ENCODE results near the gene EP400.
"Not testable (repeated sequence)": the region's sequence is repeated elsewhere in the genome, so short reads cannot be mapped to it uniquely, and the experiment has no call there.

The EP400 gene

GRCh38 chr12:131928080-131928710 lies 21.5 kb upstream of the EP400 start:
- no peak for DNase-seq (ENCODE audit: low read depth in 2 of 2)

- DNase-seq (ENCODE audit: low read depth in 2 of 2): peak; percentile 88
Observed at GRCh38 chr12:131928711-131929580, 20.8 kb upstream of the EP400 start, which contains the start of gene PUS1. TSS of gene PUS1 (plus strand) at chr12:131929276. CDS start at chr12:131929723, 447 bp downstream.

- DNase-seq (ENCODE audit: low read depth in 2 of 2): no peak
Observed at GRCh38 chr12:131929581-131930456, 19.9 kb upstream of the EP400 start.

GRCh38 chr12:131930510-131930909 lies 19.2 kb upstream of the EP400 start:
- DNase-seq (ENCODE audit: low read depth in 2 of 2): no peak

GRCh38 chr12:131933387-131933786 lies 16.4 kb upstream of the EP400 start:
- DNase-seq (ENCODE audit: low read depth in 2 of 2): no peak

GRCh38 chr12:131934535-131934934 lies 15.2 kb upstream of the EP400 start:
- DNase-seq (ENCODE audit: low read depth in 2 of 2): no peak

- DNase-seq (ENCODE audit: low read depth in 2 of 2): no peak
Observed at GRCh38 chr12:131938082-131938481, 11.7 kb upstream of the EP400 start.

GRCh38 chr12:131939007-131939406 lies 10.7 kb upstream of the EP400 start:
- DNase-seq (ENCODE audit: low read depth in 2 of 2): no peak

GRCh38 chr12:131940141-131940547 lies 9.6 kb upstream of the EP400 start:
- no peak for DNase-seq (ENCODE audit: low read depth in 2 of 2)

GRCh38 chr12:131941116-131941986 lies 8.4 kb upstream of the EP400 start:
- DNase-seq (ENCODE audit: low read depth in 2 of 2): no peak

- DNase-seq (ENCODE audit: low read depth in 2 of 2): no peak
Observed at GRCh38 chr12:131941987-131942341, 7.8 kb upstream of the EP400 start.

GRCh38 chr12:131942671-131943070 lies 7.1 kb upstream of the EP400 start:
- DNase-seq (ENCODE audit: low read depth in 2 of 2): no peak

GRCh38 chr12:131943389-131943788 lies 6.4 kb upstream of the EP400 start:
- no peak for DNase-seq (ENCODE audit: low read depth in 2 of 2)

GRCh38 chr12:131943876-131944275 lies 5.9 kb upstream of the EP400 start:
- no peak for DNase-seq (ENCODE audit: low read depth in 2 of 2)

- no peak for DNase-seq (ENCODE audit: low read depth in 2 of 2)
Observed at GRCh38 chr12:131944601-131945251, 5.0 kb upstream of the EP400 start.

- DNase-seq (ENCODE audit: low read depth in 2 of 2): no peak
Observed at GRCh38 chr12:131946757-131947156, 3.0 kb upstream of the EP400 start.

- no peak for DNase-seq (ENCODE audit: low read depth in 2 of 2)
Observed at GRCh38 chr12:131947482-131948027, 2.2 kb upstream of the EP400 start.

GRCh38 chr12:131948166-131948712 lies 1.5 kb upstream of the EP400 start:
- DNase-seq (ENCODE audit: low read depth in 2 of 2): no peak

GRCh38 chr12:131948713-131949430 lies 870 bp upstream of the EP400 start:
- DNase-seq (ENCODE audit: low read depth in 2 of 2): not testable (repeated sequence)

All from fibroblast of skin of left quadriceps (primary cell).